Left ventricle myocardium superior (tissue), 1 donor: ENCODE data around the gene ATP1B3. TPM values are rescaled to one million over a fixed set of nuclear protein-coding genes. Genes with fewer than 3 reads are reported as not detected.

Experiments
- ATAC-seq: fragments of 200-7000 bp; cut with Tn5 transposase; one replicate; pipeline ENCODE4 v1.9.1; 2020; ENCODE audit warnings: mild to moderate bottlenecking, moderate library complexity
- DNase-seq: peaks from one replicate; pipeline ENCODE4 v3.0.0-alpha.2; 2020
- intact Hi-C: fragments of 100-400 bp; cut with micrococcal nuclease; formaldehyde crosslinking; loops from one replicate; pipeline ENCODE4 v1.11.0; 2022
- total RNA-seq: library from RNA; stranded (reverse); fragmentation: NEBNext Ultra II Directional; extraction: Animal tissue kit (Norgen Biotek cat#: 25700); gene quantifications from one replicate; pipeline ENCODE4 v1.2.1, GENCODE V29; 2021
- donor health status: DM: no; HTN: yes; CAD: no; lungs with severe emphysema.

Gene ATP1B3
- total RNA-seq, 1 donor from 2014 or later, result 31.1 TPM

DNA sequence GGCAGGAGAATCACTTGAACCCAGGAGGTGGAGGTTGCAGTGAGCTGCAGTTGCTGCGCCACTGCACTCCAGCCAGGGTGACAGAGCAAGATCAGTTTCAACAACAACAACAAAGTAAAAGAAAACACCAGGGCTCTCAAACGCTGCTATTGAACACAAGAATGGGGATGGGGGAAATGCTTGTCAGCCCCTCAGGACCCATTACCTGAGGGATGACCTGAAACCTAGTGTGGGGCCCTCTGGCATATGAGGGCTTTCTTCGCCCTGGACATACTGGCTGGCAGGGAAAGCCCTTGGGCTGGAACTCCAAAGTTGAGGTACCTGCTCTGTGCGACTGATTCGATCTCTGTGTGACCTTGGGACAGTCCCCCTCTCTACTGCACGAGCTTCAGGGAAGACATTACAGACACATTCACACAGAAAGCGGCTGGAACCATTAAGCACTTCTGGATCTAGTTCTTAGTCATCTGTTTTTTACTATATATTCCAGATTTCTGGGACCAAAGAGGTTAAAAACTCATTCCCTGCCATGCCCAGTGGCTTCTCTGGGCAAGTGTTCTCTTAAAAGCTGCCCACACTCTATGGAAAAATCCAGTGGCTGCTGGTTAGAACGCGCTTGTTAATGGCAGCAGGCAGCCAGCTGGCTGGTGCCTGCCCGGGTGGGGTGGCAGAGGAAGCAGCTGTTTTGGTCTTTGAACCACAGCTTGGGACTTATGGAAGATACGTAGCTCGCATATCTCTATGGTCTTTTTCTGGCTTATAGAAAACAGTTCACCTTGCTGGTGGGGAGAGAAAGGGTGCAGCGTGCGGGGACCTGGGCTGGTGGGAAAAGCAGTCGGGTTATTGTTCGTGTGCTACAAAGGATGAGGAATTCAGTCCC, 57.2 kb downstream of the ATP1B3 start:
- no peak for ATAC-seq
- intact Hi-C loops, result no loop called here

GRCh38 chr3:141934354-141934753, 57.9 kb downstream of the ATP1B3 start:
- DNase-seq (no peak), ATAC-seq (no peak)
- intact Hi-C loops, result no loop called here

More for the DNA sequence above, 57.2 kb downstream of the ATP1B3 start:
- no peak for DNase-seq

DNA sequence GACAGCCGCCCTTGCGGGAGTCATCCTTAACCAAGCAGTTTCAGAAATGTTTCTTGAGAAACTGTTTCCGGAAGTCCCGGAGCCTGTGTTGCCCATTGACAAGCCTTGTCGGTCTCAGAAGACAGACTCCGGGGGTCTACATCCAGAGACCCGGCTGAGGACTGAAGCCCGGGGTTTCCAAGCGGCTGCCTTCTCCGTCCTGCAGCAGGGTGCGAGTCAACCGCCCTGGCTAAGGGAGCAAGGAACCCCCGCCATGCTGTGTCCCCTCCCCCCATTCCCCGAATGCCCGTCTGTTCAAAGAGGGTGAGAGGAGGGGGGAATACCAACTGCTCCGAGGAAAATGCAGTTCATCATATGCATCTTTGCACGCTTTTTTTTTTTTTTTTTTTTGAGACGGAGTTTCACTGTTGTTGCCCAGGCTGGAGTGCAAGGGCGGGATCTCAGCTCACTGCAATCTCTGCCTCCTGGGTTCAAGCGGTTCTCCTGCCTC, 61.6 kb downstream of the ATP1B3 start:
- intact Hi-C loops, result no loop called here
- DNase-seq, result no peak
- no peak for ATAC-seq

- no peak for DNase-seq
- intact Hi-C loops, result no loop called here
- ATAC-seq, result no peak
Observed at GRCh38 chr3:141939759-141940158, 63.3 kb downstream of the ATP1B3 start.

GRCh38 chr3:141940194-141940776, 63.8 kb downstream of the ATP1B3 start:
- intact Hi-C loops, result no loop called here
- ATAC-seq (peak; percentile 32), DNase-seq (peak; percentile 38)

DNA sequence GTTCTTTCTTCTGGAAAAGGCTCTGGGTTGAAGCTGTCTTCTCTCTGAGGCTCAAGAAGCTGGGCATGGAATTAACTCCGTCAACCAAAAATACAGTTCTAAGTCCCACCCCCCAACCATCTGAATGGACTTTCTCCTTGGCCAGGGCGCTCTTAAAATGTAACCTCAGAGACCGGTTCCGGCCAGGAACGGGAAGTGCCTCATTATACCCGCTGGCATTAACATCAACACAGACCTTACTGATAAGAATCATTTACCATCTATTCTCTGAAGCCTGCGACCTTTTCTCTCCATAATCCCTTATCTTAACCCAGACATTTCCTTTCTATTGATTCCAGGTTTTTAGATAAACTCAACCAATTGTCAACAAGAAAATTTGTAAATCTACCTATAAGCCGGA, 64.7 kb downstream of the ATP1B3 start:
- ATAC-seq (no peak), DNase-seq (no peak)
- intact Hi-C loops, result no loop called here

GRCh38 chr3:141942006-141942405, 65.6 kb downstream of the ATP1B3 start:
- ATAC-seq, result no peak
- no peak for DNase-seq
- intact Hi-C loops, result no loop called here

DNA sequence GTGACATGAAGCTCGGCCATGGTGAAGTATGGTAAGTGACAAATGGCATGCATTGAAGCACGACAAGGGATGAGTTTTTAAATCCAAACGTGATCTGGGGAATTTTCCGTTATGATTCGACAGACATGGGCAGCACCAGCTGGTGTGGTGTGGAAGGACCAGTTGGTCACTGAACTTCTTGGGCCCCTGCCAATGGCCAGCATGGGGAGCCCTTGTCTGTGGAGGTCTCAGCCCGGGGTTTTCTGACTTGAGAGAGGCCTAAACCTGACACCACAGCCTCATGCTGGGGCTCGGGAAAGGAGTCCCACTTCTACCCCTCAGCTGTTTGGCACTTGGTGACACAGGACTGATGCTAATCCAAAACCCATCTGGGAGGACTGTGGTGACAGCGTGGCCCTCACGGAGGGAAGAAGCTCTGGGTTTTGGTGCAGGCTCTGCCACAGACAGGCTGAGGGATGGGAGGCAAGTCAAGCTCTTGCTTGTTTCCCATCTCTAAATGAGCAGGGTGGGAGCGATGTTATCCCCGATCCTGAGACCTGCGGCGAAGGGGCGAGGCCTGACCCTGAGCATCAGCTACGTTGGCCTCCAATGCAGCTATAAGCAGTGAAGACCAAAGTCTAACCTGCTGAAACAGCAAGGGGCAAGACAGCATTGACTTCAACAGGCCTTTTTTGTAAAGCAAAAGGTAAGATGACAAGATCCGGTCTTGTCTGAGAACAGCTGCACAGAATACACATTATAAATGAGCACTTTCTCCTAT, 69.5 kb downstream of the ATP1B3 start:
- ATAC-seq, result no peak
- DNase-seq, result no peak
- intact Hi-C loops, result no loop called here

DNA sequence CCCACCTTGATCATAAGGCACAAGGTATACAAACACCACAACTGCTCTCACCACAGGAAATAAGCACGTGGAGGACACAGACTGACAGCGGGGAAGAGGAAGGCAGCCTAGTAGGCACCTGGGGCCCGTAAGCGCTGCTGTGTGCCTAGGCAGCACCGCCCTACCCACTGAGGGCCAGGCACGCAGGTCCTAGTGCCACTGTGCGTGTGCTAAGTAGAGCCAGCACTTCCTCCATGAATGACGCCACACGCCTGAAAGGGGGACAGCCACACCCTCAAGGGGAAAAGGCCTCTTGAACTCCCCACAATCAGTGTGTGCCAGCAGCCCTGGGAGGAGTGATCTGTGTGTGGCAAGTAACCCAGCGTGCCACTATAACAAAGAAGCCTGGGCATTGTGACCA, 73.0 kb downstream of the ATP1B3 start:
- DNase-seq, result no peak
- intact Hi-C loops, result no loop called here
- no peak for ATAC-seq

DNA sequence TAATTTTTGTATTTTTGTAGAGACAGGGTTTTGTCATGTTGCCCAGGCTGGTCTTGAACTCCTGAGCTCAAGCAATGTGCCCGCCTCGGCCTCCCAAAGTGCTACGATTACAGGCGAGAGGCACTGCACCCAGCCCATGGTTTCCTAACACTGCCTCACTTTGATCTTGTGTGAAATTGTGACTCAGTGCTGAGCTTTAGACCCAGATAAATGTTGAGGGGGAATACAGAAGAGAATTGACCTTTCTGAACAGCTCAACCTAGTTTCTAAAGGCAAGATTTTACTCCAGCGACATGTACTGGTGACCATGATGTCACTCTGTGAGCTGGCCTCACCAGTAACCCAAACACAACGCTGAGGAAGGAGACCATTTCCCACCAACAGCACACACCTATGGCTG, 73.5 kb downstream of the ATP1B3 start:
- ATAC-seq (no peak), DNase-seq (no peak)
- intact Hi-C loops, result no loop called here

DNA sequence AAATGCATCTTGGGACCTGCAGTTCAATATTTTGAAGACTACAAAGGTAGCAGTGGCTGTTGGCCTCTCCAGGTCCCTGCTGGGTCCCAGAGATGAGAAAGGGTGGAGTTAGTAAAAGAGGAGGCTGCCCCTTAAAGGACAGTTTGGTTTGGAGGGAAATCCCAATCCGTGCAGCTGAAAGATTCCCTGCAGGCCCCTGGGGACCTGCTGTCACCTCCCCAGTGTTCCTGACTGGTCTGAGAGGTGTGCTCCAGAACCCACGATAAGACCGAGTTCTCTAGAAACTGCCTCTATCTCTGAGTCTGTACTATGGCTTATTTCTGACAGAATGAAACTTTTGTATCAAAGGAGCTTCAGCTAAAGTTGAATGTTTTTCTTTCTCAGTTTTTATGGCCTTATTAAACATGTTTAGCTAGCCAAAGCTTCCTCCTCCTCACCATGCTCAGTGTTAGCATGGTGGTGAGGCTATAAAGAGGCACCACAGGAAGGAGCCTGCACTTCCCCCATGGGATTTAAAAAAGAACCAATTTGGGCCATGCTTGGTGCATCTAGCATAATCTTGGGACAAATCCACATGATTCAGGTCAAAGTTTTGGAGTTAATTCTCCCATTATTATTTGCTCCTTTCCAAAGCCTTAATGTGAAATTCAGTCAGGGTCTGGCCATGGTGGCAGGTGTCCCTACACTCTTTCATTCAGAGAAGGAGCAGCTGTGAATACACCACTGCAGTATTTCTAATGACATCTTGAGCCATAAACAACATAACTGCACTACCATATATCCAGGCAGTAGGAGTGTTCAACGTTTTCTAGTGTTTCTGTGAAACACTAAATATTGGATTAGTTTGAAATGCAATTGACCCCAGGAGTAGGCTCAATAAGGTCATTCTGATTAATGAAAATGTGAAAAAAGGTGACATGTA, 74.4 kb downstream of the ATP1B3 start:
- no peak for ATAC-seq
- intact Hi-C loops, result no loop called here
- no peak for DNase-seq

DNA sequence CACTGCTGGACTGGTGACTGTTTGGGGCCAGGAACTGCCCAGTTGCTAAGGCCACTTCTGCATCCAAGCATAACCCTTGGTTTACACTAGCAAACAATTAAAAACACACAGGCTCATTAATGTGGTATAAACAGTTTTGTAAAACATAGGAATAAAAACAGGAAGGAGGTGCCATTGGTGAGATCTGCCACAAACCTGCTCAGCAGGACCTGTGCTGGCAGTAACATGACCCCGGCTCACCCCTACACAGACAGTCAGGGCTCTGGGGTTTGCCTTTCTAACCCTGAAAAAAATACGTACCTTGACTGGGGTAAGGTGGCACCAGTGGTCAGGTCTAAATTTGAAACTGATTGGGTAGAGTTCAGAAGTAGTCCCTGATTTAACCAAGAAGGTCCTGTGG, 76.2 kb downstream of the ATP1B3 start:
- DNase-seq (no peak), ATAC-seq (no peak)
- intact Hi-C loops, result no loop called here

DNA sequence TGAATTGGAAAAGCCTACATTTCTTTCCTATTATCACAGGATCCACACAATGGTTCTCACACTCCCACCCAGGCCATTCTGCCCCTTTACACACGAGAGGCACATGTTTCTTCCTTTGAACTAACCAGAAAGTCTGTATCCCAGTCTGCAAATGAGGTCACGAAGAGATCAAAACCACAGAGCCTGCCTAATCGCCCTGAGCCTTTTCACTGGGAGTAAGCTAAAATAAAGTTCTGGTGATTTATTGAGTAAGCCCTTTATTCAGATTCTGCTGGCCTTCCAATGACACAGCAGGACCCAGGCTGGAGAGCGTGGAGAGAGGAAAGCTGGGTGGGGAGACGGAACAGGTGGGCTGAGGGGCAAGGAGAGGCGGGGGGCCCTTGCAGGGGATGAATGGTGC, 78.7 kb downstream of the ATP1B3 start:
- intact Hi-C loops, result no loop called here
- DNase-seq (no peak), ATAC-seq (no peak)

DNA sequence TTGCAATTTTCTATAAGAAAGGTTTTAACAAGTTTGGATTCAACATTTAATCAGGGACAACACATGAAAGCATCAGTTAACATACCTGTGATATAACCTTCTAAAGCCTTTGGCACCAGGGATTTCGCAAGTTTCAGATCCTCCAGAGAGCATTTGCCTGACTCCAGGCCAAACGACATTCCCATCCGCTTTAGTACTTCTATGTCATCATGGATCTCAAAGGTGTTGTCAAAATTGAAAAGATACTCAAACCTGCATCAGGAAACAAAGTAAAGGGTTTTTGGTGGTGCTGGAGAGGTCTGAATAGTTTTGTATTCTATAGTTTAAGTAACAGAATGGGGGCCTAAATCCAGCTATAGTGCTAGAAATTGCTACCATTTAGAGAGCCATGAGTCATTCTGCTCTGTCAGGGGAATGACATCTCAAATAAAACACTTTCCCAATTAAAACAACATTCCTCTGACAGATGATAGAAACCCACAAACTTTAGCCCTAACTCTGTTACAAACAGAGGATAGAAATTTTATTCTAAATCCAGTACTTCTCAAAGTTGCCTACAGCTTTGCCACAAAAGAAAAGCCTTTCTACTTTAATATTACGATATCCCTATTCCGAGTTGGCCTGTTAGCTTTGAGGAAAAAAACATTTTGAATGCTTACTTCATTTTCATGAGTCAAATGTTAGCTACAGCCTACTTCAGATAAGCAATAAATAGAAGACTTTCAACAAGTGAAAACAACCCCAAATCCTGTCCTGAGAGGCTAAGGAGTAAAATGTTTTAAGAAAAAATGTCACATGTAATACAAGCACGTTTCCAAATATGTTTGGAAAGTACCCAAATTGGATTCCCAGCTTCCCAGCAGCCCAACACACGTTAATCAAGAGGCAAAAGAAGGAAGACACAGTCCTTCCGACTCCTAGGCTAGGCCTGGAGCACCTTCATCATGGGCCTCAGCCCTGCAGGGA, 83.4 kb downstream of the ATP1B3 start:
- DNase-seq (no peak), ATAC-seq (peak; percentile 59)
- intact Hi-C loops, result loop anchor here (10.0 kb wide), 1 partner anchor 315 kb away; no protein-coding TSS in a partner anchor

- ATAC-seq (peak; percentile 34), DNase-seq (no peak)
- intact Hi-C loops, result loop anchor here (10.0 kb wide), 1 partner anchor 314 kb away; no protein-coding TSS in a partner anchor
Observed at GRCh38 chr3:141960731-141961130, 84.3 kb downstream of the ATP1B3 start.

- intact Hi-C loops, result loop anchor here (10.0 kb wide), 1 partner anchor 312 kb away; no protein-coding TSS in a partner anchor
- ATAC-seq, result no peak
- no peak for DNase-seq
Observed at GRCh38 chr3:141963301-141963700, 86.9 kb downstream of the ATP1B3 start.

DNA sequence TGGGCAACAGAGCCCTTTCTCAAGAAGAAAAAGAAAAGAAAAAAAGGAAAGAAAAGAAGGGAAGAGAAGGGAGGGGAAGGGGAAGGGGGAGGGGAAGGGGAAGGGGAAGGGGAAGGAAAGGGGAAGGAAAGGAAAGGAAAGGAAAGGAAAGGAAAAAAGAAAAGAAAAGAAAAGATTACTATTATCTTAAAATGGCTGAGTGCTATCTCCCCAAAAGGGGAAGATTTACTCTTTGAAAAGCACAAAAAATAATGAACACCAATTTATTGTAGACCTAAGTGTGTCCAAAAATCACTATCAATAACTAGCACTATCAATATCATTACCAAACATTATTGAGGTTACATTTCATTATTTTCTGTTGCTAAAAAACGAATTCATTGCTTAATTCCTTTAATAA, 89.0 kb downstream of the ATP1B3 start:
- intact Hi-C loops, result loop anchor here (10.0 kb wide), 1 partner anchor 309 kb away; no protein-coding TSS in a partner anchor
- ATAC-seq, result no peak
- no peak for DNase-seq

GRCh38 chr3:141969711-141970110, 93.3 kb downstream of the ATP1B3 start:
- intact Hi-C loops, result loop anchor here (10.0 kb wide), 1 partner anchor 305 kb away; no protein-coding TSS in a partner anchor
- DNase-seq (no peak), ATAC-seq (no peak)
